Neural progenitor cell (in vitro differentiated cells): ENCODE measurements around the gene ZDHHC14. TPM values are rescaled to one million over a fixed set of nuclear protein-coding genes. Genes with fewer than 3 reads are reported as not detected.

Experiments used
- DNase-seq: peaks from one replicate; pipeline ENCODE4 v3.0.0-alpha.2; 2016; ENCODE audit warnings: low spot score
- H2AFZ ChIP-seq: fragments of 200-600 bp; sonication (generic); replicated peaks from 2 replicates; pipeline ENCODE4 v1.6.1; 2016; ENCODE audit warnings: antibody characterized with exemption
- H3F3A ChIP-seq: fragments of 200-600 bp; sonication (generic); 2 replicates; pipeline ENCODE4 v1.6.1; 2016; ENCODE audit warnings: antibody characterized with exemption, low read depth
- H3K27ac ChIP-seq: fragments of 200-600 bp; sonication (generic); 2 replicates; pipeline ENCODE4 v1.5.1; 2016; ENCODE audit warnings: mild to moderate bottlenecking
- H3K27me3 ChIP-seq: fragments of 200-600 bp; sonication (generic); 2 replicates; pipeline ENCODE4 v1.6.1; 2016; ENCODE audit warnings: mild to moderate bottlenecking, moderate library complexity
- H3K36me3 ChIP-seq: fragments of 200-600 bp; sonication (generic); 2 replicates; pipeline ENCODE4 v1.5.1; 2016
- H3K4me1 ChIP-seq: fragments of 200-600 bp; sonication (generic); 2 replicates; pipeline ENCODE4 v1.6.1; 2016; ENCODE audit warnings: mixed run types
- H3K4me2 ChIP-seq: fragments of 200-600 bp; sonication (generic); 2 replicates; pipeline ENCODE4 v1.6.1; 2016
- H3K4me3 ChIP-seq: fragments of 200-600 bp; sonication (generic); 2 replicates; pipeline ENCODE4 v1.5.1; 2016
- H3K79me2 ChIP-seq: fragments of 200-600 bp; sonication (generic); 2 replicates; pipeline ENCODE4 v1.6.1; 2016; ENCODE audit warnings: low read depth
- H3K9ac ChIP-seq: fragments of 200-600 bp; sonication (generic); 2 replicates; pipeline ENCODE4 v1.6.1; 2016
- H3K9me3 ChIP-seq: fragments of 200-600 bp; sonication (generic); 2 replicates; pipeline ENCODE4 v1.5.1; 2016; ENCODE audit warnings: low read depth
- H4K20me1 ChIP-seq: fragments of 200-600 bp; sonication (generic); 2 replicates; pipeline ENCODE4 v1.6.1; 2016; ENCODE audit warnings: low read depth
- H3K27ac Mint-ChIP-seq: 3 replicates; pipeline ENCODE4 v1.8.0; 2021; ENCODE audit warnings: mixed read lengths
- H3K27me3 Mint-ChIP-seq: 2 replicates; pipeline ENCODE4 v1.8.0; 2022; ENCODE audit warnings: low read depth, mild to moderate bottlenecking, inconsistent platforms, moderate library complexity, mixed read lengths; ENCODE audit not compliant: insufficient read depth
- H3K36me3 Mint-ChIP-seq: 3 replicates; pipeline ENCODE4 v1.8.0; 2021; ENCODE audit warnings: mixed read lengths
- H3K4me1 Mint-ChIP-seq: 3 replicates; pipeline ENCODE4 v1.8.0; 2021; ENCODE audit warnings: mixed read lengths
- H3K4me3 Mint-ChIP-seq: 3 replicates; pipeline ENCODE4 v1.8.0; 2021; ENCODE audit warnings: mild to moderate bottlenecking, moderate library complexity, mixed read lengths
- H3K9me3 Mint-ChIP-seq: 3 replicates; pipeline ENCODE4 v1.8.0; 2020; ENCODE audit warnings: mixed read lengths
- CTCF ChIP-seq: fragments of 200-600 bp; sonication (generic); IDR thresholded peaks from 2 replicates; pipeline ENCODE4 v1.5.1; 2017; ENCODE audit warnings: antibody characterized with exemption, mild to moderate bottlenecking
- EZH2 ChIP-seq: fragments of 200-600 bp; sonication (generic); IDR thresholded peaks from 2 replicates; pipeline ENCODE4 v1.6.1; 2017; ENCODE audit warnings: antibody characterized with exemption, mild to moderate bottlenecking, moderate library complexity
- EZH2phosphoT487 ChIP-seq: fragments of 200-600 bp; sonication (generic); IDR thresholded peaks from 2 replicates; pipeline ENCODE4 v1.6.1; 2017; ENCODE audit warnings: antibody characterized with exemption
- total RNA-seq: library from RNA; depleted of rRNA; stranded (reverse); fragments of >200 nt; gene quantifications from 2 replicates; pipeline ENCODE4 v1.2.3, GENCODE V29; 2015; ENCODE audit warnings: low replicate concordance

Gene ZDHHC14
- total RNA-seq, 1 donor from 2014 or later: 14.5 TPM

GRCh38 chr6:157518397-157519250 is 137.6 kb downstream of the ZDHHC14 start:
- no peak overlapping the region for H3K4me2 ChIP-seq
- peak overlapping the region; percentile 12 for H3K27ac Mint-ChIP-seq
- no peak overlapping the region for H3K27ac ChIP-seq

GRCh38 chr6:157519255-157520116 is 138.5 kb downstream of the ZDHHC14 start:
- Histone ChIP-seq H3F3A (no peaks in the 10 kb centered on the region), H3K79me2 (no peaks in the 10 kb centered on the region), H3K4me2 (no peak overlapping the region), H3K36me3 (no peaks in the 10 kb centered on the region), H3K4me1 (peaks cover 8% of the 10 kb centered on the region), H3K27ac (no peak overlapping the region), H3K9ac (no peak overlapping the region), H4K20me1 (no peaks in the 10 kb centered on the region), H3K9me3 (no peaks in the 10 kb centered on the region), H3K4me3 (no peak overlapping the region), H3K27me3 (no peaks in the 10 kb centered on the region), H2AFZ (no peak overlapping the region)
- Mint-ChIP-seq H3K4me3 (no peak overlapping the region), H3K27ac (no peak overlapping the region), H3K36me3 (no peaks in the 10 kb centered on the region), H3K4me1 (peaks cover 16% of the 10 kb centered on the region), H3K9me3 (peaks cover 3% of the 10 kb centered on the region), H3K27me3 (peaks cover 2% of the 10 kb centered on the region)
- no peak for TF ChIP-seq CTCF
- no peak for TF ChIP-seq EZH2
- TF ChIP-seq EZH2phosphoT487: no peak
- no peak for DNase-seq

More at GRCh38 chr6:157518397-157519250, 137.6 kb downstream of the ZDHHC14 start:
- TF ChIP-seq CTCF (no peak), EZH2phosphoT487 (no peak), EZH2 (no peak)
- H4K20me1 ChIP-seq: no peaks in the 10 kb centered on the region
- no peaks in the 10 kb centered on the region for H3K9me3 ChIP-seq
- no peaks in the 10 kb centered on the region for H3K79me2 ChIP-seq
- H3K27me3 Mint-ChIP-seq: peaks cover 2% of the 10 kb centered on the region
- H3K27me3 ChIP-seq: no peaks in the 10 kb centered on the region
- H3K36me3 ChIP-seq: no peaks in the 10 kb centered on the region
- H2AFZ ChIP-seq: no peak overlapping the region
- H3K4me3 Mint-ChIP-seq: no peak overlapping the region
- H3F3A ChIP-seq: no peaks in the 10 kb centered on the region
- no peaks in the 10 kb centered on the region for H3K36me3 Mint-ChIP-seq
- H3K4me1 ChIP-seq: peaks cover 8% of the 10 kb centered on the region
- H3K9ac ChIP-seq: no peak overlapping the region
- peaks cover 3% of the 10 kb centered on the region for H3K9me3 Mint-ChIP-seq
- H3K4me1 Mint-ChIP-seq: peaks cover 16% of the 10 kb centered on the region
- no peak overlapping the region for H3K4me3 ChIP-seq
- no peak for DNase-seq

GRCh38 chr6:157520117-157520406 is 139.1 kb downstream of the ZDHHC14 start:
- no peak for TF ChIP-seq EZH2
- no peak for TF ChIP-seq CTCF
- TF ChIP-seq EZH2phosphoT487: no peak
- H3K27me3 Mint-ChIP-seq: peaks cover 2% of the 10 kb centered on the region

More at GRCh38 chr6:157520117-157520406, 139.1 kb downstream of the ZDHHC14 start:
- Mint-ChIP-seq H3K36me3 (no peaks in the 10 kb centered on the region), H3K4me1 (peaks cover 13% of the 10 kb centered on the region), H3K27ac (no peak overlapping the region), H3K4me3 (no peak overlapping the region), H3K9me3 (peaks cover under 1% of the 10 kb centered on the region)
- no peak overlapping the region for H3K4me3 ChIP-seq
- H3K27me3 ChIP-seq: no peaks in the 10 kb centered on the region
- H3K27ac ChIP-seq: no peak overlapping the region
- no peak overlapping the region for H3K9ac ChIP-seq
- H4K20me1 ChIP-seq: no peaks in the 10 kb centered on the region
- H2AFZ ChIP-seq: no peak overlapping the region
- no peak for DNase-seq
- no peak overlapping the region for H3K4me2 ChIP-seq
- no peaks in the 10 kb centered on the region for H3F3A ChIP-seq
- H3K36me3 ChIP-seq: no peaks in the 10 kb centered on the region
- H3K9me3 ChIP-seq: no peaks in the 10 kb centered on the region
- no peaks in the 10 kb centered on the region for H3K79me2 ChIP-seq
- H3K4me1 ChIP-seq: peaks cover 8% of the 10 kb centered on the region
